Subcutaneous adipose tissue (tissue), 4 donors: ENCODE results near the gene ERC2. TPM values are rescaled to one million over a fixed set of nuclear protein-coding genes. Genes with fewer than 3 reads are reported as not detected.

ENCODE experiments used
- total RNA-seq, 4 donors: library from RNA; depleted of rRNA; stranded (reverse); fragments of >200 nt; gene quantifications; one replicate each; pipeline ENCODE4 v1.1.0, GENCODE V29; 2016
- TF ChIP-seq, protein P1 (sequence below): fragments of 450-650 bp; IDR thresholded peaks from one replicate; pipeline ENCODE4 v1.5.1; 2016; ENCODE audit warnings: low read depth, mild to moderate bottlenecking, control low read depth, antibody characterized with exemption, moderate library complexity

Gene ERC2
- total RNA-seq, 4 donors from 2014 or later, result 1.1 TPM; not detected in 3

GRCh38 chr3:56397798-56398197, 70.5 kb downstream of the ERC2 start:
- TF ChIP-seq, protein P1, sequence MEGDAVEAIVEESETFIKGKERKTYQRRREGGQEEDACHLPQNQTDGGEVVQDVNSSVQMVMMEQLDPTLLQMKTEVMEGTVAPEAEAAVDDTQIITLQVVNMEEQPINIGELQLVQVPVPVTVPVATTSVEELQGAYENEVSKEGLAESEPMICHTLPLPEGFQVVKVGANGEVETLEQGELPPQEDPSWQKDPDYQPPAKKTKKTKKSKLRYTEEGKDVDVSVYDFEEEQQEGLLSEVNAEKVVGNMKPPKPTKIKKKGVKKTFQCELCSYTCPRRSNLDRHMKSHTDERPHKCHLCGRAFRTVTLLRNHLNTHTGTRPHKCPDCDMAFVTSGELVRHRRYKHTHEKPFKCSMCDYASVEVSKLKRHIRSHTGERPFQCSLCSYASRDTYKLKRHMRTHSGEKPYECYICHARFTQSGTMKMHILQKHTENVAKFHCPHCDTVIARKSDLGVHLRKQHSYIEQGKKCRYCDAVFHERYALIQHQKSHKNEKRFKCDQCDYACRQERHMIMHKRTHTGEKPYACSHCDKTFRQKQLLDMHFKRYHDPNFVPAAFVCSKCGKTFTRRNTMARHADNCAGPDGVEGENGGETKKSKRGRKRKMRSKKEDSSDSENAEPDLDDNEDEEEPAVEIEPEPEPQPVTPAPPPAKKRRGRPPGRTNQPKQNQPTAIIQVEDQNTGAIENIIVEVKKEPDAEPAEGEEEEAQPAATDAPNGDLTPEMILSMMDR, result no peak

DNA sequence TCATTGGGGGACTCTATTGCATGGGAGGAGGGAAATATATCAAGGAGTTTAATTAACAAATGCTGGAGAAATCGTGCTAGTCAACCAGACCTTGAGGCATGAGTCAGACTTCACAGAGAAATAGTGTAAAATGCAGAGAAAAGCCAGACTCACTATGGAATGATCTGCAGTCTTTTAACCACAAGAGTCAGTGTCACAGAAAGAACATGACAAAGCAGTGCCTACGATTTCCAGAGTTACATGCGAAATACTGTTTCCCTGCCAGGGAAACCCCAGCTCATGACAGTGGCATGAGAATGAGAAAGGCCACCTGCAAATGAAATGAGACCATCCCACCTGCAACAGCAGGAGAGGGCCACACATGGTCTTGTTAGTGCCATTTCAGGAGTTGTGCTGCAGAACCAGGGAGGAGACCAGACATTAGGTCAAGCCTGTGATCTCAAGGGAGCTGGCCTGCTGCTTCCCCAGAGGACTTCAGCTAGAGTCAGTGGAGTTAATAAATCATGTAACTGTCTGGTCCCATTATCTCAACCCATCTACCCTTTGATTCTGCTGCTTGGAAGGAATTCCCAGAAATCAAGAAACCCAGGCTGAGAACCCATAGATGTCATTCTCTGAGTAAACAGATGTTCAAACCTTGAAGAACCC, 79.0 kb downstream of the ERC2 start:
- TF ChIP-seq, protein P1, result no peak

GRCh38 chr3:56383092-56383491, 85.2 kb downstream of the ERC2 start:
- TF ChIP-seq, protein P1, result no peak

DNA sequence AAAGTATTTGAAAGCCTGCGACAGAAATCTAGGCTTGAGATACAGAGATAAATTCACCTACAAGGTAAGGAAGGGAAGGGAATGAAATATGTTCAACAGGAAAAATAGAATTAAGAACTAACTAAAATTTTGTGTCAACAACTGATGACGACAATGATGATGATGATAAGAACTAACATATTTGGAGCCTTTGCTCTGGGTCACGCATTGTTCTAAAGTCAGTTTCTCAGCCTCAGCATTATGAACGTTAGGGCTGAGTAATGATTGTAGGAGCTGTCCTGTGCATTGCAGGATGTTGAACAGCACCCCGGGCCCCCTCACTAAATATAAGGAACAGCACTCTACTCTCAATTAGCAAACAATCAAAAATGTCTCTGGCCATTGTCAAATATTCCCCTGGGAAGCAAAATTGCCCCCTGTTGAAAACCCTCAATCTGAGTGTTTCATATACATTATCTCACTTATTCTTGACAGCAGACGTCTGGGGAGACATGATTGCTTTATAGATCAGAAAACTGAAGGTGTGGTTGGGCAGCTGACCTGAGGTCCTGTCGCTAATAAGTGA, 88.5 kb downstream of the ERC2 start:
- TF ChIP-seq, protein P1, result no peak

DNA sequence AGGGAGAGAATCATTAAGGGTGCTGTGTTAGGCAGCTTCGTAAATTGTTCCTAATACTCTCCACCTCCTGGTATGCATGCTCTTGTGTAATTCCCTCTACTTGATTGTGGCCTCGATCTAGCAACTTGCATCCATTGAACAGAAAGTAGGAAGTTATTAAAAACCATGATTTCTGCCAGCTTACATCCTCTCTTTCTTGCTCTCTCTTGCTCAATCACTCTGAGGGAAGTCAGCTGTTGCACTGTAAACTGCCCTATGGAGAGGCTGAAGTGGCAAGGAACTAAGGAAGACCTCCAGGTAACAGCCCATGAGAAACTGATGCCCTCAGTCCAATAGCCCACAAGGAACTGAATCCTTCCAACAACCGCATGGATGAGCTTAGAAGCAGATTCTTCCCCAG, 92.6 kb downstream of the ERC2 start:
- TF ChIP-seq, protein P1, result no peak

GRCh38 chr3:56373386-56373785, 94.9 kb downstream of the ERC2 start:
- TF ChIP-seq, protein P1, result no peak

DNA sequence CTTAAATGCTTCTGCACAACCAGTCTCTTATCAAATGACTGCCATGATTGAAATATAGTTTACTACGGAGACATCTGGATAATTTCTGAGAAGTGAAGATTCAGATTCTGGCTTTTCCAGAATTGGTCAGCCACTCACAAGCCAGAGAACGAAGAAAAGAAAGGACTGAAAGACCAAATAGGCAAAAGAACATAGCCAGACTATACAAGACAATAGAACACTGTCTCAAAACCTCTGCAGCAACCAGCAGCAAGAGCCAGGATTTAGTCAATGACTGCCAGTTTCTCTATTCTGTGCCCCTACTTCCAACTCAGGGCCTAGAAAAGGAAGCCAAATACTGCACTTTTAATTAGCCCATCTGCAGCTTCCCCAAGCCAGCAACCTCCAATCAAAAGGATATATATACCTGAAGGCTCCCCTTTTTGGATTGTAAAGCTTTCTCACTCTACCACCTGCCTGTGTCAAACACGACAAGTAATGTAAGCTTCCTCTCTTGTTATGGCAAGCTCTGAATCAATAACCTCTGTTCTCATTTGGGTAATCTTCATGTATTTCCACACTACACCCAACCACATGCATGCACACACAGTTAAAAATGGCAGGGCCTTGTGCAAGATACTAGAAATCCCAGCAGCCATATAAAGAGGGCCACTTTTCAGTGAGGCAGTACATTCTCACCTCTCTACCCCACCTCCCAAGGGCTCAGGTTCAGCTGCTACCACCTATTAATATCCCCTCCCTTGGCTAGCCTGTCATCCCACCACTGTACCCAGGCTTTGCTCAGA, 97.1 kb downstream of the ERC2 start:
- TF ChIP-seq, protein P1, result no peak
